ENCODE results near the gene WDR59. TPM values are rescaled to one million over a fixed set of nuclear protein-coding genes. Genes with fewer than 3 reads are reported as not detected.

The WDR59 gene
- total RNA-seq, 3 donors from 2014 or later, result 21.8 to 61.0 (median 43.6) TPM

- intact Hi-C loops (cut with DNase I; ENCODE audit: low total_unique reads), result no loop called here
- H3K27me3 ChIP-seq, result no peaks in the 10 kb centered on the region
- H3K27ac ChIP-seq, result no peak overlapping the region
- no peaks in the 10 kb centered on the region for H3K9me3 ChIP-seq
- H3K36me3 ChIP-seq, result peaks cover 4% of the 10 kb centered on the region
- no peak overlapping the region for H3K4me3 ChIP-seq
- no peak for DNase-seq (ENCODE audit: low spot score in 2 of 2)
- peaks cover 0 to 6% of the 10 kb centered on the region in 2 donors for H3K4me1 ChIP-seq
- TF ChIP-seq POLR2AphosphoS5 (IDR thresholded peaks at IDR 0.05), result no peak
- no peak for TF ChIP-seq CTCF (IDR thresholded peaks at IDR 0.05)
- TF ChIP-seq POLR2A (IDR thresholded peaks at IDR 0.05), result no peak
These were observed 19.0 kb upstream of the WDR59 start for GRCh38 chr16:75003931-75004330.

GRCh38 chr16:75002474-75002873 lies 17.6 kb upstream of the WDR59 start:
- Histone ChIP-seq H3K36me3 (no peaks in the 10 kb centered on the region), H3K4me1 (peaks cover 0 to 6% of the 10 kb centered on the region in 2 donors), H3K27me3 (no peaks in the 10 kb centered on the region), H3K9me3 (no peaks in the 10 kb centered on the region), H3K27ac (no peak overlapping the region), H3K4me3 (no peak overlapping the region)
- TF ChIP-seq CTCF (IDR thresholded peaks at IDR 0.05) (no peak), POLR2A (IDR thresholded peaks at IDR 0.05) (no peak), POLR2AphosphoS5 (IDR thresholded peaks at IDR 0.05) (no peak)
- intact Hi-C loops (cut with DNase I; ENCODE audit: low total_unique reads), result no loop called here
- DNase-seq (ENCODE audit: low spot score in 2 of 2), result no peak

GRCh38 chr16:75000481-75001081 lies 15.7 kb upstream of the WDR59 start:
- intact Hi-C loops (cut with DNase I; ENCODE audit: low total_unique reads), result loop anchor here (1.0 kb wide), 1 partner anchor 111 kb away; no protein-coding TSS in a partner anchor
- Histone ChIP-seq H3K4me1 (peaks cover 0 to 6% of the 10 kb centered on the region in 2 donors), H3K9me3 (no peaks in the 10 kb centered on the region), H3K27me3 (no peaks in the 10 kb centered on the region), H3K27ac (peak overlapping the region; percentile 84 to 86), H3K4me3 (peak overlapping the region; percentile 79 to 94 (median 80)), H3K36me3 (no peaks in the 10 kb centered on the region)
- DNase-seq (ENCODE audit: low spot score in 2 of 2), result no peak
- TF ChIP-seq POLR2A (IDR thresholded peaks at IDR 0.05), result no peak
- no peak for TF ChIP-seq CTCF (IDR thresholded peaks at IDR 0.05)
- TF ChIP-seq POLR2AphosphoS5 (IDR thresholded peaks at IDR 0.05), result no peak

GRCh38 chr16:74999609-75000480 lies 14.9 kb upstream of the WDR59 start:
- peak overlapping the region; percentile 79 to 94 (median 80) for H3K4me3 ChIP-seq
- peaks cover 0 to 6% of the 10 kb centered on the region in 2 donors for H3K4me1 ChIP-seq
- DNase-seq (ENCODE audit: low spot score in 2 of 2), result peak; percentile 48 to 66
- H3K36me3 ChIP-seq, result no peaks in the 10 kb centered on the region
- peak overlapping the region; percentile 84 to 86 for H3K27ac ChIP-seq
- no peaks in the 10 kb centered on the region for H3K9me3 ChIP-seq
- intact Hi-C loops (cut with DNase I; ENCODE audit: low total_unique reads), result loop anchor here (1.0 kb wide), 1 partner anchor 111 kb away; no protein-coding TSS in a partner anchor
- TF ChIP-seq POLR2AphosphoS5 (IDR thresholded peaks at IDR 0.05) (peak in 1 of 3 donors; percentile 15), POLR2A (IDR thresholded peaks at IDR 0.05) (no peak), CTCF (IDR thresholded peaks at IDR 0.05) (no peak)
- no peaks in the 10 kb centered on the region for H3K27me3 ChIP-seq

DNA sequence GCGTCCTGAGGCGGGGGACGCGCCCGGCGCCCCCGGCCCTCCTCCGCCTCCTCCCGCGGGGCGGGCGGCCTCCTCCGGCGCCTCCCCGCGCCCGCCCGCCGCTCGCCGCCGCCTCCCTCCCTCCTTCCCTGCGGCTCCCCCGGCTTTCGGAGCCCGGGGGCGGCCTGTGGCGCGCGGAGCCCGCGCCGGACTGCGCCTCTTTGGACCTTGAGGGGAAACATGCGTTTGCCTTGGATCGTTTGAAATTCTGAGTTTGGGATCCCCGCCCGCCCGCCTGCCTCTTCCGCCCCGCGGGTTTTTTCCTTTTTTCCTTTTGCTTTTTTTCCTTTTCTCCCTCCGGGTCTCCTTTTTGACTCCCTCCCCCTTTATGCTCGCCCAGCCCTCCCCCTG lies 14.3 kb upstream of the WDR59 start:
- DNase-seq (ENCODE audit: low spot score in 2 of 2), result no peak
- intact Hi-C loops (cut with DNase I; ENCODE audit: low total_unique reads), result no loop called here
- H3K9me3 ChIP-seq, result no peaks in the 10 kb centered on the region
- peak overlapping the region; percentile 84 to 86 for H3K27ac ChIP-seq
- H3K4me1 ChIP-seq, result peaks cover 0 to 6% of the 10 kb centered on the region in 2 donors
- H3K27me3 ChIP-seq, result no peaks in the 10 kb centered on the region
- H3K36me3 ChIP-seq, result no peaks in the 10 kb centered on the region
- no peak for TF ChIP-seq CTCF (IDR thresholded peaks at IDR 0.05)
- TF ChIP-seq POLR2AphosphoS5 (IDR thresholded peaks at IDR 0.05), result no peak
- no peak for TF ChIP-seq POLR2A (IDR thresholded peaks at IDR 0.05)
- peak overlapping the region; percentile 79 to 94 (median 80) for H3K4me3 ChIP-seq
